ENCODE measurements around the gene TIAM1.

The TIAM1 gene

GRCh38 chr21:31190516-31190915, 153.5 kb downstream of the TIAM1 start:
- Histone ChIP-seq H3K79me2 (ENCODE audit: control insufficient read depth, low read length) (no peaks in the 10 kb centered on the region), H3K4me1 (ENCODE audit: control insufficient read depth, low read length) (no peaks in the 10 kb centered on the region), H3F3A (ENCODE audit: control insufficient read depth, insufficient read depth) (no peaks in the 10 kb centered on the region), H3K36me3 (ENCODE audit: control insufficient read depth, low read length) (no peaks in the 10 kb centered on the region), H3K27ac (ENCODE audit: low read depth, low read length) (no peak overlapping the region), H3K9me2 (replicated peaks; ENCODE audit: control insufficient read depth, low read length) (no peaks in the 10 kb centered on the region), H3K4me2 (ENCODE audit: low read length) (no peak overlapping the region), H3K9me3 (ENCODE audit: control insufficient read depth, insufficient read depth, low read length) (no peaks in the 10 kb centered on the region), H4K20me1 (ENCODE audit: control insufficient read depth, insufficient read depth, low read depth, low read length) (no peaks in the 10 kb centered on the region), H3K4me3 (ENCODE audit: low read length) (no peak overlapping the region), H3K27me3 (ENCODE audit: control insufficient read depth, low read length) (no peaks in the 10 kb centered on the region)
- TF ChIP-seq, protein P1, sequence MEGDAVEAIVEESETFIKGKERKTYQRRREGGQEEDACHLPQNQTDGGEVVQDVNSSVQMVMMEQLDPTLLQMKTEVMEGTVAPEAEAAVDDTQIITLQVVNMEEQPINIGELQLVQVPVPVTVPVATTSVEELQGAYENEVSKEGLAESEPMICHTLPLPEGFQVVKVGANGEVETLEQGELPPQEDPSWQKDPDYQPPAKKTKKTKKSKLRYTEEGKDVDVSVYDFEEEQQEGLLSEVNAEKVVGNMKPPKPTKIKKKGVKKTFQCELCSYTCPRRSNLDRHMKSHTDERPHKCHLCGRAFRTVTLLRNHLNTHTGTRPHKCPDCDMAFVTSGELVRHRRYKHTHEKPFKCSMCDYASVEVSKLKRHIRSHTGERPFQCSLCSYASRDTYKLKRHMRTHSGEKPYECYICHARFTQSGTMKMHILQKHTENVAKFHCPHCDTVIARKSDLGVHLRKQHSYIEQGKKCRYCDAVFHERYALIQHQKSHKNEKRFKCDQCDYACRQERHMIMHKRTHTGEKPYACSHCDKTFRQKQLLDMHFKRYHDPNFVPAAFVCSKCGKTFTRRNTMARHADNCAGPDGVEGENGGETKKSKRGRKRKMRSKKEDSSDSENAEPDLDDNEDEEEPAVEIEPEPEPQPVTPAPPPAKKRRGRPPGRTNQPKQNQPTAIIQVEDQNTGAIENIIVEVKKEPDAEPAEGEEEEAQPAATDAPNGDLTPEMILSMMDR (IDR thresholded peaks at IDR 0.05; ENCODE audit: low read depth, low read length, poor library complexity, severe bottlenecking) = no peak
- TF ChIP-seq EZH2phosphoT487 (IDR thresholded peaks at IDR 0.05; ENCODE audit: borderline replicate concordance, low read length) = no peak

GRCh38 chr21:31187499-31187898, 156.6 kb downstream of the TIAM1 start:
- TF ChIP-seq, protein P1 (IDR thresholded peaks at IDR 0.05; ENCODE audit: low read depth, low read length, poor library complexity, severe bottlenecking) = no peak
- TF ChIP-seq EZH2phosphoT487 (IDR thresholded peaks at IDR 0.05; ENCODE audit: borderline replicate concordance, low read length) = no peak
- Histone ChIP-seq H3K9me3 (ENCODE audit: control insufficient read depth, insufficient read depth, low read length) (no peaks in the 10 kb centered on the region), H3K9me2 (replicated peaks; ENCODE audit: control insufficient read depth, low read length) (no peaks in the 10 kb centered on the region)

DNA sequence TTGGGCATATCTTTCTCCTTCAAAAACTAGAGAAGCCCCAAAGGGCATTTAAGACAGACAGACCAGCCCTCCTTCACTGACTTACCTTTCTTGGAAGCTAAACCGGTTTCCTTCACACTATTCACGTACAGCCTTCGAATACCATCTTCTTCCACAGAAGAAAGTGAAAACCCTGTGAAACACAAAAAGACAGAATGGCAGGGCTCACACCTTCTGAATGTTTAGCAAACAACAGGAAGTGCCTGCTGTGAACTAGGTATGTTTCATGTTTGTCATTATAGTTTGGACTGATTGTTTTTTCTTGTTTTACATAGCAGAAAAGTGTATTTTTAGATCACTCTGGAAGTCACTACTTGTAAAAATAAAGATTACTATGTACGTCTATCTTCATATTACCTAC, 157.1 kb downstream of the TIAM1 start:
- Histone ChIP-seq H4K20me1 (ENCODE audit: control insufficient read depth, insufficient read depth, low read depth, low read length) (no peaks in the 10 kb centered on the region), H3K27me3 (ENCODE audit: control insufficient read depth, low read length) (no peaks in the 10 kb centered on the region), H3K4me3 (ENCODE audit: low read length) (no peak overlapping the region), H3K9me2 (replicated peaks; ENCODE audit: control insufficient read depth, low read length) (no peaks in the 10 kb centered on the region), H3K4me2 (ENCODE audit: low read length) (no peak overlapping the region), H3K9me3 (ENCODE audit: control insufficient read depth, insufficient read depth, low read length) (no peaks in the 10 kb centered on the region), H3F3A (ENCODE audit: control insufficient read depth, insufficient read depth) (no peaks in the 10 kb centered on the region), H3K79me2 (ENCODE audit: control insufficient read depth, low read length) (no peaks in the 10 kb centered on the region), H3K36me3 (ENCODE audit: control insufficient read depth, low read length) (no peaks in the 10 kb centered on the region), H3K27ac (ENCODE audit: low read depth, low read length) (no peak overlapping the region), H3K4me1 (ENCODE audit: control insufficient read depth, low read length) (no peaks in the 10 kb centered on the region)
- TF ChIP-seq, protein P1 (IDR thresholded peaks at IDR 0.05; ENCODE audit: low read depth, low read length, poor library complexity, severe bottlenecking) = no peak
- no peak for TF ChIP-seq EZH2phosphoT487 (IDR thresholded peaks at IDR 0.05; ENCODE audit: borderline replicate concordance, low read length)

More at GRCh38 chr21:31187499-31187898, 156.6 kb downstream of the TIAM1 start:
- H3K36me3 ChIP-seq (ENCODE audit: control insufficient read depth, low read length) = no peaks in the 10 kb centered on the region
- H3K4me1 ChIP-seq (ENCODE audit: control insufficient read depth, low read length) = no peaks in the 10 kb centered on the region
- no peaks in the 10 kb centered on the region for H4K20me1 ChIP-seq (ENCODE audit: control insufficient read depth, insufficient read depth, low read depth, low read length)
- no peaks in the 10 kb centered on the region for H3K27me3 ChIP-seq (ENCODE audit: control insufficient read depth, low read length)
- no peaks in the 10 kb centered on the region for H3K79me2 ChIP-seq (ENCODE audit: control insufficient read depth, low read length)
- H3F3A ChIP-seq (ENCODE audit: control insufficient read depth, insufficient read depth) = no peaks in the 10 kb centered on the region
- no peak overlapping the region for H3K4me3 ChIP-seq (ENCODE audit: low read length)
- no peak overlapping the region for H3K4me2 ChIP-seq (ENCODE audit: low read length)
- H3K27ac ChIP-seq (ENCODE audit: low read depth, low read length) = no peak overlapping the region

GRCh38 chr21:31185663-31186062, 158.4 kb downstream of the TIAM1 start:
- Histone ChIP-seq H3K79me2 (ENCODE audit: control insufficient read depth, low read length) (no peaks in the 10 kb centered on the region), H3K4me3 (ENCODE audit: low read length) (no peak overlapping the region), H3K9me3 (ENCODE audit: control insufficient read depth, insufficient read depth, low read length) (no peaks in the 10 kb centered on the region), H3K9me2 (replicated peaks; ENCODE audit: control insufficient read depth, low read length) (no peaks in the 10 kb centered on the region), H4K20me1 (ENCODE audit: control insufficient read depth, insufficient read depth, low read depth, low read length) (no peaks in the 10 kb centered on the region), H3K4me1 (ENCODE audit: control insufficient read depth, low read length) (no peaks in the 10 kb centered on the region), H3K27ac (ENCODE audit: low read depth, low read length) (no peak overlapping the region), H3K4me2 (ENCODE audit: low read length) (no peak overlapping the region), H3K27me3 (ENCODE audit: control insufficient read depth, low read length) (no peaks in the 10 kb centered on the region), H3K36me3 (ENCODE audit: control insufficient read depth, low read length) (no peaks in the 10 kb centered on the region), H3F3A (ENCODE audit: control insufficient read depth, insufficient read depth) (no peaks in the 10 kb centered on the region)
- no peak for TF ChIP-seq EZH2phosphoT487 (IDR thresholded peaks at IDR 0.05; ENCODE audit: borderline replicate concordance, low read length)
- TF ChIP-seq, protein P1 (IDR thresholded peaks at IDR 0.05; ENCODE audit: low read depth, low read length, poor library complexity, severe bottlenecking) = no peak

All from DOHH2 (cell line).